Trophoblast cell (in vitro differentiated cells and primary cell): Measurements from ENCODE around the gene DGKK.
A peak's percentile ranks its signal among the peaks of the same experiment; 100 is the strongest.
"Not testable (repeated sequence)": the region's sequence is repeated elsewhere in the genome, so short reads cannot be mapped to it uniquely, and the experiment has no call there.

Experiments used
- DNase-seq, 2 donors: peaks; one replicate each; pipeline ENCODE4 v3.0.0-alpha.2; 2016
- H2AFZ ChIP-seq: 2 replicates; pipeline ENCODE4 v1.6.1; 2013; ENCODE audit warnings: low read length, moderate library complexity, mild to moderate bottlenecking; ENCODE audit not compliant: insufficient read depth, poor library complexity
- H2AK5ac ChIP-seq: 2 replicates; pipeline ENCODE4 v1.6.1; 2013; ENCODE audit warnings: mild to moderate bottlenecking, low read length
- H2BK120ac ChIP-seq: 2 replicates; pipeline ENCODE4 v1.6.1; 2013; ENCODE audit warnings: low read length, mild to moderate bottlenecking, moderate library complexity; ENCODE audit not compliant: insufficient read depth, poor library complexity
- H2BK12ac ChIP-seq: 2 replicates; pipeline ENCODE4 v1.6.1; 2013; ENCODE audit warnings: mild to moderate bottlenecking, low read length, moderate library complexity
- H2BK5ac ChIP-seq: 2 replicates; pipeline ENCODE4 v1.6.1; 2013; ENCODE audit warnings: low read length, low read depth, moderate library complexity, mild to moderate bottlenecking; ENCODE audit not compliant: poor library complexity
- H3K14ac ChIP-seq: 2 replicates; pipeline ENCODE4 v1.6.1; 2013; ENCODE audit warnings: mild to moderate bottlenecking, low read length
- H3K18ac ChIP-seq: 2 replicates; pipeline ENCODE4 v1.6.1; 2013; ENCODE audit warnings: mild to moderate bottlenecking, low read length
- H3K23ac ChIP-seq: 2 replicates; pipeline ENCODE4 v1.6.1; 2013; ENCODE audit warnings: low read length
- H3K27ac ChIP-seq: 2 replicates; pipeline ENCODE4 v1.5.1; 2013; ENCODE audit warnings: low read depth, mild to moderate bottlenecking, inconsistent platforms, low read length, moderate library complexity
- H3K27me3 ChIP-seq: 2 replicates; pipeline ENCODE4 v1.6.1; 2013; ENCODE audit warnings: inconsistent platforms, mild to moderate bottlenecking, low read length, moderate library complexity; ENCODE audit not compliant: insufficient read depth
- H3K36me3 ChIP-seq, 2 experiments: 1 replicate in 1 of 2; 2 replicates in 1 of 2; pipeline ENCODE4 v1.6.1; 2013; ENCODE audit warnings: low read length in 2 of 2, mild to moderate bottlenecking in 2 of 2, moderate library complexity in 1 of 2; ENCODE audit not compliant: insufficient read depth in 2 of 2, control insufficient read depth in 1 of 2
- H3K4ac ChIP-seq: 2 replicates; pipeline ENCODE4 v1.6.1; 2013; ENCODE audit warnings: low read depth, mild to moderate bottlenecking, low read length, moderate library complexity
- H3K4me1 ChIP-seq, 2 experiments: 1 replicate in 1 of 2; 2 replicates in 1 of 2; pipeline ENCODE4 v1.6.1; 2013; ENCODE audit warnings: low read length in 2 of 2, mild to moderate bottlenecking in 2 of 2, moderate library complexity in 1 of 2; ENCODE audit not compliant: insufficient read depth in 2 of 2, control insufficient read depth in 1 of 2
- H3K4me2 ChIP-seq: 2 replicates; pipeline ENCODE4 v1.6.1; 2013; ENCODE audit warnings: inconsistent platforms, mild to moderate bottlenecking, low read length, moderate library complexity
- H3K4me3 ChIP-seq: 2 replicates; pipeline ENCODE4 v1.5.1; 2013; ENCODE audit warnings: mild to moderate bottlenecking, low read depth, low read length, inconsistent platforms
- H3K79me1 ChIP-seq: one replicate; pipeline ENCODE4 v1.6.1; 2013; ENCODE audit warnings: low read length
- H3K79me2 ChIP-seq: 2 replicates; pipeline ENCODE4 v1.6.1; 2013; ENCODE audit warnings: low read length, mild to moderate bottlenecking; ENCODE audit not compliant: control insufficient read depth, insufficient read depth, poor library complexity
- H3K9ac ChIP-seq: 2 replicates; pipeline ENCODE4 v1.6.1; 2013; ENCODE audit warnings: mild to moderate bottlenecking, low read length
- H3K9me3 ChIP-seq: 2 replicates; pipeline ENCODE4 v1.6.1; 2013; ENCODE audit warnings: low read depth, mild to moderate bottlenecking, control low read depth, inconsistent platforms, low read length; ENCODE audit not compliant: insufficient read depth
- H4K12ac ChIP-seq: 2 replicates; pipeline ENCODE4 v1.6.1; 2013; ENCODE audit warnings: low read depth, mild to moderate bottlenecking, low read length, moderate library complexity
- H4K8ac ChIP-seq: 2 replicates; pipeline ENCODE4 v1.6.1; 2013; ENCODE audit warnings: low read depth, mild to moderate bottlenecking, low read length, moderate library complexity
- H4K91ac ChIP-seq: one replicate; pipeline ENCODE4 v1.6.1; 2013; ENCODE audit warnings: low read depth, mild to moderate bottlenecking, low read length, moderate library complexity
- WGBS: extraction: QIAGEN DNeasy Blood & Tissue Kit; methylation state at CpG from one replicate; pipeline ENCODE4 v1.1.7; 2013; ENCODE audit warnings: missing lambda C conversion rate; ENCODE audit not compliant: insufficient read length, insufficient coverage; ENCODE audit errors: extremely low coverage; 5-methylcytosine and 5-hydroxymethylcytosine counted together

The DGKK gene

GRCh38 chrX:50343917-50344316, 126.7 kb downstream of the DGKK start:
- peaks cover 3% of the 10 kb centered on the region for H3K79me2 ChIP-seq
- H3K14ac ChIP-seq = no peak overlapping the region
- no peaks in the 10 kb centered on the region for H3K27me3 ChIP-seq
- H2AK5ac ChIP-seq = no peak overlapping the region
- H2AFZ ChIP-seq = no peak overlapping the region
- DNase-seq = no peak
- no peak overlapping the region for H3K4me3 ChIP-seq
- H4K8ac ChIP-seq = no peak overlapping the region
- H3K36me3 ChIP-seq = no peaks in the 10 kb centered on the region
- H2BK120ac ChIP-seq = no peak overlapping the region
- no peak overlapping the region for H3K27ac ChIP-seq
- H3K18ac ChIP-seq = no peak overlapping the region
- no peak overlapping the region for H3K4ac ChIP-seq
- H2BK5ac ChIP-seq = no peak overlapping the region
- H2BK12ac ChIP-seq = no peak overlapping the region
- H4K12ac ChIP-seq = no peak overlapping the region
- no peak overlapping the region for H3K23ac ChIP-seq
- H3K9me3 ChIP-seq = no peaks in the 10 kb centered on the region
- peaks cover 10% of the 10 kb centered on the region for H3K79me1 ChIP-seq
- no peak overlapping the region for H4K91ac ChIP-seq
- H3K4me1 ChIP-seq = no peaks in the 10 kb centered on the region
- H3K9ac ChIP-seq = no peak overlapping the region
- H3K4me2 ChIP-seq = no peak overlapping the region

DNA sequence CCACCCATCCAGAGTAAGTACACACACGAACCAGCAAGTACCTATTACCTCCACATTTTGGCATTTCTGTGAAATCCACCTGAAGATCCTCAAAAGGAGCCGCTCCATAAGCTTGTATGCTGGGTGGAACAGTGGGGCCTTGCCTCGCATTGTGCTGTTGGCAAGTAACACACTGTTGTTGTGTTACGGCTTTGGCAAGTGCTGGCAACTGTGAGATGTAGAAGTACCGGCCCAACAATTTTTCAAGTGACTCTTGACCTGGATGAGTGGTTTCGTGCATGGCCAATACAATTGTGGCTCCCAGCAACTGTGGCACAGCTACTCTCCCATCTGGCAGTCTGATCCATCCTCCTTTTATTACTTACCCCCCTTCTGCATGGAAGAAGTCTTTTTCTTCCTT, 137.3 kb downstream of the DGKK start:
- Histone ChIP-seq H2AK5ac (no peak overlapping the region), H3K27me3 (no peaks in the 10 kb centered on the region), H3K9me3 (no peaks in the 10 kb centered on the region), H2BK120ac (peak overlapping the region; percentile 80), H3K36me3 (peaks cover 0 to 3% of the 10 kb centered on the region in 2 experiments), H3K23ac (no peak overlapping the region), H3K79me2 (peaks cover 2% of the 10 kb centered on the region), H3K4me2 (no peak overlapping the region), H3K4me3 (no peak overlapping the region), H2AFZ (no peak overlapping the region), H2BK12ac (peak overlapping the region; percentile 84), H3K79me1 (peaks cover 35% of the 10 kb centered on the region), H4K8ac (no peak overlapping the region), H4K91ac (peak overlapping the region; percentile 61), H3K14ac (no peak overlapping the region), H4K12ac (no peak overlapping the region), H3K18ac (no peak overlapping the region), H3K4ac (no peak overlapping the region), H3K9ac (no peak overlapping the region), H2BK5ac (peak overlapping the region; percentile 21), H3K4me1 (peaks cover 0 to 3% of the 10 kb centered on the region in 2 experiments), H3K27ac (no peak overlapping the region)
- no peak for DNase-seq
- WGBS = no CpG with 5 or more reads among the region's 6 CpGs

- H3K23ac ChIP-seq, H3K27me3 ChIP-seq, H3K9me3 ChIP-seq, H3K79me2 ChIP-seq, H2BK12ac ChIP-seq, DNase-seq, H3K4me1 ChIP-seq, H3K18ac ChIP-seq, H3K4me2 ChIP-seq, H3K4ac ChIP-seq, H3K4me3 ChIP-seq, H4K12ac ChIP-seq, H2AFZ ChIP-seq, H3K36me3 ChIP-seq, H3K9ac ChIP-seq, H2AK5ac ChIP-seq, H2BK5ac ChIP-seq, H3K27ac ChIP-seq: not testable (repeated sequence)
- Histone ChIP-seq H4K91ac (peak overlapping the region; percentile 80), H3K14ac (peak overlapping the region; percentile 24), H2BK120ac (peak overlapping the region; percentile 90), H4K8ac (peak overlapping the region; percentile 54), H3K79me1 (peaks cover 31% of the 10 kb centered on the region)
- WGBS = no CpG with 5 or more reads among the region's 5 CpGs
Measured at GRCh38 chrX:50332668-50333067, 138.0 kb downstream of the DGKK start.

DNA sequence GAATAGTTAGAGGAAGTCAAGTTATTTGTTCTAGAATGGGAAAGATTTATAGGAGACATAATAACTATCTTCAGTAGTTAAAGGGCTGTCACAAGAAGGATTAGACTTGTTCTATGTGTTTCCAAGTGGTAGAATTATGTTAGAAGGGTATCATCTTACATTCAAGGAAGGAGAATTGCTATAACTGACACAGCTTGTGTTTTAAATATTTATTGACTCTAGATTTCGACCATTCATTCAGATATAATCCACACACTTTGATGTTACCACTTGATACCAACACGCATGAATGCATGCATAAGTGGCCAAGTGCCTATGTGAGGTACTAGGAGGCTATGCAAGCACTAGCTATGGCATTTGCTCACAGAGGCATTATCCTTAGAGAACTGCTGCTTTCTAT, 143.4 kb downstream of the DGKK start:
- H3K27me3 ChIP-seq = no peaks in the 10 kb centered on the region
- no CpG with 5 or more reads among the region's 2 CpGs for WGBS
- no peaks in the 10 kb centered on the region for H3K79me2 ChIP-seq
- H3K18ac ChIP-seq = no peak overlapping the region
- no peak overlapping the region for H2AK5ac ChIP-seq
- H2BK120ac ChIP-seq = no peak overlapping the region
- no peak overlapping the region for H4K8ac ChIP-seq
- no peaks in the 10 kb centered on the region for H3K9me3 ChIP-seq
- no peaks in the 10 kb centered on the region for H3K4me1 ChIP-seq
- DNase-seq = no peak
- H3K14ac ChIP-seq = no peak overlapping the region
- no peak overlapping the region for H3K4me3 ChIP-seq
- no peak overlapping the region for H3K4me2 ChIP-seq
- H2AFZ ChIP-seq = no peak overlapping the region
- no peak overlapping the region for H3K9ac ChIP-seq
- no peak overlapping the region for H3K27ac ChIP-seq
- H2BK5ac ChIP-seq = peak overlapping the region; percentile 31
- H3K23ac ChIP-seq = no peak overlapping the region
- H3K79me1 ChIP-seq = peaks cover 9% of the 10 kb centered on the region
- no peak overlapping the region for H2BK12ac ChIP-seq
- no peak overlapping the region for H3K4ac ChIP-seq
- H4K91ac ChIP-seq = no peak overlapping the region
- peaks cover 0 to 3% of the 10 kb centered on the region in 2 experiments for H3K36me3 ChIP-seq
- H4K12ac ChIP-seq = no peak overlapping the region
